Uterus (tissue), 2 donors: ENCODE measurements around the gene LRRC52.

Source experiments
- CTCF ChIP-seq, 4 experiments: fragments of 200-600 bp in 2 of 4; fragments of 450-650 bp in 2 of 4; sonication (generic) in 2 of 4; IDR thresholded peaks; one replicate each; pipeline ENCODE4 v1.5.1; 2016 to 2019; ENCODE audit warnings: antibody characterized with exemption in 4 of 4, mild to moderate bottlenecking in 2 of 4, moderate library complexity in 1 of 4
- POLR2A ChIP-seq, 2 donors: fragments of 450-650 bp; IDR thresholded peaks; one replicate each; pipeline ENCODE4 v1.6.1; 2016; ENCODE audit warnings: antibody characterized with exemption in 2 of 2, mild to moderate bottlenecking in 1 of 2, moderate library complexity in 1 of 2

GRCh38 chr1:165562571-165562970 lies 18.8 kb downstream of the LRRC52 start:
- TF ChIP-seq POLR2A (IDR thresholded peaks at IDR 0.05) (no peak), CTCF (IDR thresholded peaks at IDR 0.05) (no peak)
